ENCODE results near the gene GLOD4.
"Not testable (repeated sequence)": the region's sequence is repeated elsewhere in the genome, so short reads cannot be mapped to it uniquely, and the experiment has no call there.

Gene GLOD4

DNA sequence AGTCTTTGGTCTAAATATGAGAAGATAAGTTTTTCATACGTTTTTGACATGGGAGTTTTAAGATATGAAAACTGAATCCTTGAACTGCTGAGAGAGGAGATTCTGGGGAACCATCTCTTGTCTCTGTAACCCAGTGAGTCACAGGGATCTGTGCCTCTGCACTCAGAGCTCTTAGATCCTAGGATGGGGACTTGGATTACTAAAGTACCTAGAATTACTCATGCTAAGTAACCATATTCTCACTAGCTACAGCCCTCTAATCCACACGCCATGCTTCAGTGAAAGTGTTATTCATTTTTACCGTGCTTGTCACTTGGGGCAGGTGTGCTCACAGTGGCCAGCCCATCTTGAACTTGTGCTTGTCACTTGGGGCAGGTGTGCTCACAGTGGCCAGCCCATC, 2.1 kb upstream of the GLOD4 start:
- Histone ChIP-seq H3K27me3 (replicated peaks; ENCODE audit: control insufficient read depth, insufficient read depth, low read length, poor library complexity, severe bottlenecking) (no peaks in the 10 kb centered on the region), H3K9me3 (ENCODE audit: control insufficient read depth, low read length) (no peaks in the 10 kb centered on the region), H3K36me3 (ENCODE audit: control insufficient read depth, insufficient read depth, low read length) (peaks cover 22% of the 10 kb centered on the region), H3K4me1 (ENCODE audit: control insufficient read depth, insufficient read depth, low read length, poor library complexity, severe bottlenecking) (peaks cover 6% of the 10 kb centered on the region), H3K27ac (ENCODE audit: insufficient read depth, low read length, poor library complexity, severe bottlenecking) (no peak overlapping the region), H3K4me3 (ENCODE audit: insufficient read depth, low read depth, low read length, poor library complexity, severe bottlenecking) (no peak overlapping the region)
- DNase-seq = no peak

DNA sequence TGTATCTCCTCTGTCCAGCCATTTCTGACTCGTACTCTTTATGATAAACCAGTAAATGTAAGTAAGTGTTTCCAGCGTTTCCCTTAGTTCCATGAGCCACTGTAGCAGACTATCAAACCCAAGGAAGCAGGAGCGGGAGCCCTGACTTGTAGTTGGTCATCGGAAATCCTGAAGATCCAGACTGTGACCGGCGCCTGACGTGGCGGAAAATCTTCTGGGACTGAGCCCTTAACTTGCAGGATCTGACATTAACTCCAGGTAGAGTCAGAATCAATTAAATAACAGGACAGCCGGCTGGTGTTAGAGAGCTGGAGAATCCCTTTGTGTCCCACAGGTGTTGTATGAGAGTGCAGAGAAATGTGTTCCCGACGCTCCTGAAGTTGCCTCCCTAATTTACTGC, 4.0 kb downstream of the GLOD4 start:
- Histone ChIP-seq H3K27me3 (replicated peaks; ENCODE audit: control insufficient read depth, insufficient read depth, low read length, poor library complexity, severe bottlenecking) (no peaks in the 10 kb centered on the region), H3K4me1 (ENCODE audit: control insufficient read depth, insufficient read depth, low read length, poor library complexity, severe bottlenecking) (peaks cover 6% of the 10 kb centered on the region), H3K27ac (ENCODE audit: insufficient read depth, low read length, poor library complexity, severe bottlenecking) (no peak overlapping the region), H3K36me3 (ENCODE audit: control insufficient read depth, insufficient read depth, low read length) (peaks cover 52% of the 10 kb centered on the region), H3K9me3 (ENCODE audit: control insufficient read depth, low read length) (no peaks in the 10 kb centered on the region), H3K4me3 (ENCODE audit: insufficient read depth, low read depth, low read length, poor library complexity, severe bottlenecking) (no peak overlapping the region)
- no peak for DNase-seq

DNA sequence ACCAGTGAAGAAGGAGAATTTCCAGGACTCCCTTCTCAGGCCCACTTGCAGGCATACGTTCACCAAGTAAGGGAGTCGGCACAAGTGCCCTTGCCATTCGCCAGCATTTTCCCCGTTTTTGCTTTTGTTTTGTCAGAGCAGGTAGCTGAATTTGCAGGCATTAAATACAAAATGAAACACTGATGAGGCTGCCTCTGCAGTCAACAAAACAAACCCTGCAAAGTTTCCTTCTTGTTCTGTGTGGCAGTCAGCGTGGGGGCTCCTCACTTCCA, 7.8 kb downstream of the GLOD4 start:
- Histone ChIP-seq H3K27me3 (replicated peaks; ENCODE audit: control insufficient read depth, insufficient read depth, low read length, poor library complexity, severe bottlenecking) (no peaks in the 10 kb centered on the region), H3K27ac (ENCODE audit: insufficient read depth, low read length, poor library complexity, severe bottlenecking) (no peak overlapping the region), H3K4me3 (ENCODE audit: insufficient read depth, low read depth, low read length, poor library complexity, severe bottlenecking) (no peak overlapping the region), H3K36me3 (ENCODE audit: control insufficient read depth, insufficient read depth, low read length) (peaks cover 76% of the 10 kb centered on the region), H3K9me3 (ENCODE audit: control insufficient read depth, low read length) (no peaks in the 10 kb centered on the region), H3K4me1 (ENCODE audit: control insufficient read depth, insufficient read depth, low read length, poor library complexity, severe bottlenecking) (no peaks in the 10 kb centered on the region)
- no peak for DNase-seq

DNA sequence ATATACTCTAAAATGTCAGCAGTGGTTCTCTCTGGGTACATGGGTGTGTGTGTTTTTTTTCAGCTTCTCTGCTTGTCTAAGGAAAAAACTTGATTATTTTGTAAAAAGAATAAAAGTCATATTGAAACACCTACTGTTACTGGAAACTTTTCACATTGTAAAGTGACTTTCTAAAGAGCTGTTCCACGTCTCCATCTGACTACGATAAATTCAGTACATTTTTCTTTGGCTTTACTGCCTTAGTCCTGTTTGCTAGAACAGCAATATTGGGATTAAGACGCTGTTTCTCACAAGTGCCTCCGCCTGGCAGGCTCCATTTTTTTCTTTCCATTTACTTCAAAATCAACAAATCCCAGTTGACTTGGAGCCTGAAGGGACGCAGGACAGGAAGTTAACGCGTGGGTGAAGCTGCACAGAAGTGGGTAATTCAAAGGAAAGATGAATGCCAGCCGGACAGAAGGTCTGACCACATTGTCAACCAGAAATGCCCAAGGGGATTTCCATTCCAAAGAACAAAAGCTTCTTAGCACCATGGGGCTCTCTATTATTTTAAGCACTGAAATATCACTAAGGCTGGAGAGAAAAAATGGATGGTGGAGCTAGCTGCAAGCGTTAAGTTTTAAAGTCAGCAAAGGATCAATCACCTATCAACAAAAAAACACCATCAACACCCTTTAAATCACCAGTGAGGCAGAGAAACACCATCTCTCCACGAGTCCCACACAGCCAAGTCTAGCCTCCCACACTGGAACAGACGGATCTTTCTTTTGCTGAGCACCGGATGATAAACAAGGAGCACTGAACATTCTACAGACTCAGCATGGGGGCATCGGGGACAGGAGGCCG, 8.4 kb downstream of the GLOD4 start:
- Histone ChIP-seq H3K9me3 (ENCODE audit: control insufficient read depth, low read length) (no peaks in the 10 kb centered on the region), H3K27ac (ENCODE audit: insufficient read depth, low read length, poor library complexity, severe bottlenecking) (no peak overlapping the region), H3K4me1 (ENCODE audit: control insufficient read depth, insufficient read depth, low read length, poor library complexity, severe bottlenecking) (no peaks in the 10 kb centered on the region), H3K4me3 (ENCODE audit: insufficient read depth, low read depth, low read length, poor library complexity, severe bottlenecking) (no peak overlapping the region), H3K36me3 (ENCODE audit: control insufficient read depth, insufficient read depth, low read length) (peaks cover 81% of the 10 kb centered on the region), H3K27me3 (replicated peaks; ENCODE audit: control insufficient read depth, insufficient read depth, low read length, poor library complexity, severe bottlenecking) (no peaks in the 10 kb centered on the region)
- DNase-seq = no peak

DNA sequence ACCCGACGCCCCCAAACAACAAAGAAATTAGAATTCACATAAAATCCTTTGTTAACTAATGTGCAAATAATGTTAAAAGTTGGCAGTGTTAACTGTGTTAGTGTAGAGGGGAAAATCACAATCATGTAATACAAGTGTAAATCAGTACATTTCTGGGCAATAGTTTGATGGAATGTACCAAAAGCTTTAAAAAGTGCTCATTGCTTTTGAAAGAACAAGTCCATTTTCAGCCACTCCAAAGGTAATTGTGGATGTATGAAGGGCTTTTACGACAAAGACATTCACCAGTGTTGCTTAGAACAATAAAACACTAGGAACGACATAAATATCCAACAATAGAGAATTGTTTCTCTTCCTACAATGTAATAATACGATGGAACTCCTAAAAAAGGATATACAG, 9.1 kb downstream of the GLOD4 start:
- Histone ChIP-seq H3K27me3 (replicated peaks; ENCODE audit: control insufficient read depth, insufficient read depth, low read length, poor library complexity, severe bottlenecking) (no peaks in the 10 kb centered on the region), H3K9me3 (ENCODE audit: control insufficient read depth, low read length) (no peaks in the 10 kb centered on the region), H3K4me3 (ENCODE audit: insufficient read depth, low read depth, low read length, poor library complexity, severe bottlenecking) (no peak overlapping the region), H3K36me3 (ENCODE audit: control insufficient read depth, insufficient read depth, low read length) (peaks cover 76% of the 10 kb centered on the region), H3K4me1 (ENCODE audit: control insufficient read depth, insufficient read depth, low read length, poor library complexity, severe bottlenecking) (no peaks in the 10 kb centered on the region), H3K27ac (ENCODE audit: insufficient read depth, low read length, poor library complexity, severe bottlenecking) (no peak overlapping the region)
- no peak for DNase-seq

DNA sequence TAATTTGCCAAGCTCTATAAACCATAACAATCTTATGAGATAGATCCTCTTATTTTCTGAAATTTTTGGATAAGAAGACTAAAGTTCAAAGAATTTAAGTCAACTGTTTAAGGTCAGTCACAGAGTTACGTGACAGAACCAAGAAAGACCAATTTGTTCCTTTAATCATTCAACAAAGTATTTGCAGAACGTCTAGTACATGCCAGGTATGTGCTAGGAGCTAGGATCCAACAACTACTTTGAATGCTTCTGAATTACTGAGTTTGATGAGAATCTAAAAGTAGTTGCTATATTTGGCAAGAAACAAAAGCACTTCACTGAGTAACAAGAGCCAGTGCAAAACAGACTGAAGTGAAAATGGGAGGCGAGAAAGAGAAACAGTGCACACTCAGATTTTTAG, 15.0 kb downstream of the GLOD4 start:
- peaks cover 43% of the 10 kb centered on the region for H3K36me3 ChIP-seq (ENCODE audit: control insufficient read depth, insufficient read depth, low read length)
- H3K9me3 ChIP-seq (ENCODE audit: control insufficient read depth, low read length) = no peaks in the 10 kb centered on the region

DNA sequence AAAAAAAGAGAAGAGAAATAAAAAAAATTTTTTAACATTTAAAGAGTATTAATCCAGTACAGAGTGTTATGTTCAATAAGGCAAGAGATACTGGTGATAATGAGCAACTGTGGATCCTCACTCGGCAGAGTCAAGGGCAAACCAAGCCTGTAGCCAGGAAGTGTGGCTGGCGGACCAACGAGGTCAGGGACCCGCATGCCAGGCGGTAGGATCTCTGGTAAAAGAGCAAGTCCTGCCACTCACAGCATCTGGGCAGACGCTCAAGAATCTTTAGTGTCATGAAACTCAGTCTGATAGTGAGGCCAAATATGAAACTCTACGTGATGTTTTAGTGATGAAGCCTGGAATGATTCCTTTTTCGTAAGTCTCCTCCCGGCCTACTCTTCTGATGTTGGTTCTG, 21.7 kb downstream of the GLOD4 start:
- Histone ChIP-seq H3K27ac (ENCODE audit: insufficient read depth, low read length, poor library complexity, severe bottlenecking) (no peak overlapping the region), H3K9me3 (ENCODE audit: control insufficient read depth, low read length) (no peaks in the 10 kb centered on the region), H3K27me3 (replicated peaks; ENCODE audit: control insufficient read depth, insufficient read depth, low read length, poor library complexity, severe bottlenecking) (no peaks in the 10 kb centered on the region), H3K36me3 (ENCODE audit: control insufficient read depth, insufficient read depth, low read length) (peaks cover 9% of the 10 kb centered on the region), H3K4me1 (ENCODE audit: control insufficient read depth, insufficient read depth, low read length, poor library complexity, severe bottlenecking) (no peaks in the 10 kb centered on the region), H3K4me3 (ENCODE audit: insufficient read depth, low read depth, low read length, poor library complexity, severe bottlenecking) (no peak overlapping the region)
- no peak for DNase-seq

More for the DNA sequence above, 15.0 kb downstream of the GLOD4 start:
- Histone ChIP-seq H3K27me3 (replicated peaks; ENCODE audit: control insufficient read depth, insufficient read depth, low read length, poor library complexity, severe bottlenecking) (no peaks in the 10 kb centered on the region), H3K4me3 (ENCODE audit: insufficient read depth, low read depth, low read length, poor library complexity, severe bottlenecking) (no peak overlapping the region), H3K27ac (ENCODE audit: insufficient read depth, low read length, poor library complexity, severe bottlenecking) (no peak overlapping the region), H3K4me1 (ENCODE audit: control insufficient read depth, insufficient read depth, low read length, poor library complexity, severe bottlenecking) (no peaks in the 10 kb centered on the region)
- DNase-seq = no peak

DNA sequence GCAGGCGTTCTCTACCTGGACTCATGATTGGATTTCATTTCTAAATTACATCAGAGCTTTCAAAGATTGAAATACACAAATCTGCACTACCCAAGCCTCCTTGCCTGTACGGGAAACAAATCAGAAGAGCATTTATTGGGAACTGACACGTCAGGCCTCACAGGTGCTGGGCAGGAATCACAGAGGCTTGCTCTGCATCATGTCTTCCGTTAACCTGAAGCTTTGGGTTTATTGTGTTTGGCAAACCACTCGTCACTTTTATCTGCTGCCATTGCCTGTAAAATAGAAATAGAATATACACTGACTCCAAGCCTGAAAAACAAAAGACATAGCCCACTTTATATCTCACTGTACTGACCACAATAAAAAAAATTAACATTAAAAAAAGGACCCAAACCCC, 22.1 kb downstream of the GLOD4 start:
- peaks cover 5% of the 10 kb centered on the region for H3K36me3 ChIP-seq (ENCODE audit: control insufficient read depth, insufficient read depth, low read length)
- H3K27me3 ChIP-seq (replicated peaks; ENCODE audit: control insufficient read depth, insufficient read depth, low read length, poor library complexity, severe bottlenecking) = no peaks in the 10 kb centered on the region
- no peak overlapping the region for H3K27ac ChIP-seq (ENCODE audit: insufficient read depth, low read length, poor library complexity, severe bottlenecking)
- H3K9me3 ChIP-seq (ENCODE audit: control insufficient read depth, low read length) = no peaks in the 10 kb centered on the region
- H3K4me1 ChIP-seq (ENCODE audit: control insufficient read depth, insufficient read depth, low read length, poor library complexity, severe bottlenecking) = no peaks in the 10 kb centered on the region
- no peak overlapping the region for H3K4me3 ChIP-seq (ENCODE audit: insufficient read depth, low read depth, low read length, poor library complexity, severe bottlenecking)
- no peak for DNase-seq

DNA sequence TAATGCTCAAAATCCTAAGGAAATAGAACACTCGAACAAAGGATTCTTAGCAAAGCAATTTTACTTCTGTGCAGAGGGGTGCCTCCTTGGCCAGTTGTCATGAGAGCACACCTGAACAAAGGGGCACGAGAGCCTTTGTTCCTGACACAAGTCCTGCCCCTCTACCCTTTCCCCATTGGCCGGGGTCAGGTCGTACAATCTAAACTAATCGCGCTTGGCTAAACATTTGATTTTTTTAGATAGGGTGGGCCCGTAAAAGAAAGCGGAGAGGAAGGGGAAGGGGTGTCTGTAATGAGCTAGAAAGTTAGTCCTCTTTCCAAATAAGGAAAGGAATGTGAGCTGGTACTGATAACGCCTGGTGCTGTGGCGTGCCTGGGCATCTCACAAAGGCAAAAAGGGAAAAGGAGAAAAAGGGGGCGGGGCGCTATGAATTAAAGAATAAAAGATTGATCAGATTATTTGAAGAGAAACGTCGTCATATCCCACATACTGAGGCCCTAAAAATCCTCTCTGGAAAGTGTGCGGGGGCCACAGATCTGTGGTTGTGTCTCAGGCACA, 26.0 kb downstream of the GLOD4 start:
- not testable (repeated sequence) for H3K27me3 ChIP-seq (replicated peaks; ENCODE audit: control insufficient read depth, insufficient read depth, low read length, poor library complexity, severe bottlenecking); DNase-seq; H3K27ac ChIP-seq (ENCODE audit: insufficient read depth, low read length, poor library complexity, severe bottlenecking); H3K4me1 ChIP-seq (ENCODE audit: control insufficient read depth, insufficient read depth, low read length, poor library complexity, severe bottlenecking); H3K36me3 ChIP-seq (ENCODE audit: control insufficient read depth, insufficient read depth, low read length); H3K4me3 ChIP-seq (ENCODE audit: insufficient read depth, low read depth, low read length, poor library complexity, severe bottlenecking); H3K9me3 ChIP-seq (ENCODE audit: control insufficient read depth, low read length)

DNA sequence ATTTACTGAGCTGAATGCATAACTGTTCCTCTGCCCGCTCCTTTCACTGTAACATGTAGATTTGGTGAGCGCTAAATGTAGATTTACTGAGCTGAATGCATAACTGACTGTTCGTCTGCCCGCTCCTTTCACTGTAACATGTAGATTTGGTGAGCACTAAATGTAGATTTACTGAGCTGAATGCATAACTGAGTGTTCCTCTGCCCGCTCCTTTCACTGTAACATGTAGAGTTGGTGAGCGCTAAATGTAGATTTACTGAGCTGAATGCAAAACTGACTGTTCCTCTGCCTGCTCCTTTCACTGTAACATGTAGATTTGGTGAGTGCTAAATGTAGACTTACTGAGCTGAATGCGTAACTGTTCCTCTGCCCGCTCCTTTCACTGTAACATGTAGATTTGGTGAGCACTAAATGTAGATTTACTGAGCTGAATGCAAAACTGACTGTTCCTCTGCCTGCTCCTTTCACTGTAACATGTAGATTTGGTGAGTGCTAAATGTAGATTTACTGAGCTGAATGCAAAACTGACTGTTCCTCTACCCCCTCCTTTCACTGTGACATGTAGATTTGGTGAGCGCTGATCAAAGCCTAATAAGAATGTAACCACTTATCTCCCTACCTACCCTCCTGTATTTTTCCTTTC, 26.6 kb downstream of the GLOD4 start:
- DNase-seq; H3K36me3 ChIP-seq (ENCODE audit: control insufficient read depth, insufficient read depth, low read length); H3K27ac ChIP-seq (ENCODE audit: insufficient read depth, low read length, poor library complexity, severe bottlenecking); H3K9me3 ChIP-seq (ENCODE audit: control insufficient read depth, low read length); H3K4me3 ChIP-seq (ENCODE audit: insufficient read depth, low read depth, low read length, poor library complexity, severe bottlenecking); H3K27me3 ChIP-seq (replicated peaks; ENCODE audit: control insufficient read depth, insufficient read depth, low read length, poor library complexity, severe bottlenecking): not testable (repeated sequence)
- peaks cover 15% of the 10 kb centered on the region for H3K4me1 ChIP-seq (ENCODE audit: control insufficient read depth, insufficient read depth, low read length, poor library complexity, severe bottlenecking)
